MM.1S (cell line): ENCODE measurements around the gene PTP4A2.

Experiments
- CTCF ChIP-seq: fragments of 300-600 bp; sonication (generic); IDR thresholded peaks from 2 replicates; pipeline ENCODE4 v1.5.1; 2016; ENCODE audit warnings: antibody characterized with exemption, low read length, mixed read lengths
- EZH2phosphoT487 ChIP-seq: fragments of 300-600 bp; sonication (generic); IDR thresholded peaks from 2 replicates; pipeline ENCODE4 v1.6.1; 2018; ENCODE audit warnings: antibody characterized with exemption, low read length

GRCh38 chr1:31955917-31956736, 18.0 kb upstream of the PTP4A2 start:
- TF ChIP-seq EZH2phosphoT487 (no peak), CTCF (peak; percentile 36)
